ENCODE data around the gene ATP8A2. TPM values are rescaled to one million over a fixed set of nuclear protein-coding genes. Genes with fewer than 3 reads are reported as not detected.

The ATP8A2 gene
- total and polyA plus RNA-seq, 4 donors = 0.13 to 0.29 (median 0.24) TPM; not detected in 1

GRCh38 chr13:25377244-25377962 is 5.6 kb downstream of the ATP8A2 start:
- WGBS, 2 donors = 58 to 62% methylated on average over 7 of the region's 7 CpGs
- intact Hi-C loops (cut with DNase I) = loop anchor here in 1 of 2 donors (5.0 kb wide), 1 partner anchor 145 kb away; no protein-coding TSS in a partner anchor
- Histone ChIP-seq H3K36me3 (ENCODE audit: control insufficient read depth in 1 of 2, insufficient read depth in 2 of 2, low read length in 1 of 2) (no peaks in the 10 kb centered on the region), H3K27ac (ENCODE audit: low read depth in 1 of 2, low read length in 2 of 2) (no peak overlapping the region), H3K27me3 (ENCODE audit: control insufficient read depth in 1 of 2, insufficient read depth in 2 of 2, low read length in 1 of 2) (no peaks in the 10 kb centered on the region), H3K9me3 (ENCODE audit: control insufficient read depth, low read length) (no peaks in the 10 kb centered on the region), H3K4me3 (ENCODE audit: low read length in 2 of 2) (no peak overlapping the region), H3K4me1 (ENCODE audit: control insufficient read depth in 1 of 2, insufficient read depth in 2 of 2, low read length in 2 of 2) (no peaks in the 10 kb centered on the region)
- DNase-seq = no peak
- ATAC-seq (ENCODE audit: low FRiP score) = no peak

GRCh38 chr13:25378528-25378927 is 6.8 kb downstream of the ATP8A2 start:
- intact Hi-C loops (cut with DNase I) = loop anchor here in 1 of 2 donors (5.0 kb wide), 1 partner anchor 146 kb away; no protein-coding TSS in a partner anchor
- Histone ChIP-seq H3K27me3 (ENCODE audit: control insufficient read depth in 1 of 2, insufficient read depth in 2 of 2, low read length in 1 of 2) (no peaks in the 10 kb centered on the region), H3K9me3 (ENCODE audit: control insufficient read depth, low read length) (no peaks in the 10 kb centered on the region), H3K27ac (ENCODE audit: low read depth in 1 of 2, low read length in 2 of 2) (no peak overlapping the region), H3K4me1 (ENCODE audit: control insufficient read depth in 1 of 2, insufficient read depth in 2 of 2, low read length in 2 of 2) (no peaks in the 10 kb centered on the region), H3K4me3 (ENCODE audit: low read length in 2 of 2) (no peak overlapping the region), H3K36me3 (ENCODE audit: control insufficient read depth in 1 of 2, insufficient read depth in 2 of 2, low read length in 1 of 2) (no peaks in the 10 kb centered on the region)
- ATAC-seq (ENCODE audit: low FRiP score) (no peak), DNase-seq (no peak)
- 48 to 54% methylated on average over 5 of the region's 5 CpGs for WGBS, 2 donors

GRCh38 chr13:25379011-25379410 is 7.2 kb downstream of the ATP8A2 start:
- no peaks in the 10 kb centered on the region for H3K36me3 ChIP-seq (ENCODE audit: control insufficient read depth in 1 of 2, insufficient read depth in 2 of 2, low read length in 1 of 2)
- H3K27me3 ChIP-seq (ENCODE audit: control insufficient read depth in 1 of 2, insufficient read depth in 2 of 2, low read length in 1 of 2) = no peaks in the 10 kb centered on the region
- intact Hi-C loops (cut with DNase I) = loop anchor here in 1 of 2 donors (5.0 kb wide), 1 partner anchor 147 kb away; no protein-coding TSS in a partner anchor
- no peak overlapping the region for H3K27ac ChIP-seq (ENCODE audit: low read depth in 1 of 2, low read length in 2 of 2)
- H3K4me1 ChIP-seq (ENCODE audit: control insufficient read depth in 1 of 2, insufficient read depth in 2 of 2, low read length in 2 of 2) = no peaks in the 10 kb centered on the region
- 27 to 41% methylated on average over 1 of the region's 1 CpG for WGBS, 2 donors
- H3K4me3 ChIP-seq (ENCODE audit: low read length in 2 of 2) = no peak overlapping the region
- no peaks in the 10 kb centered on the region for H3K9me3 ChIP-seq (ENCODE audit: control insufficient read depth, low read length)
- DNase-seq (no peak), ATAC-seq (ENCODE audit: low FRiP score) (no peak)

- no peak overlapping the region for H3K4me3 ChIP-seq (ENCODE audit: low read length in 2 of 2)
- no peak for ATAC-seq (ENCODE audit: low FRiP score)
- no peak for DNase-seq
- 84 to 86% methylated on average over 4 of the region's 4 CpGs for WGBS, 2 donors
- no peaks in the 10 kb centered on the region for H3K4me1 ChIP-seq (ENCODE audit: control insufficient read depth in 1 of 2, insufficient read depth in 2 of 2, low read length in 2 of 2)
- H3K27me3 ChIP-seq (ENCODE audit: control insufficient read depth in 1 of 2, insufficient read depth in 2 of 2, low read length in 1 of 2) = no peaks in the 10 kb centered on the region
- intact Hi-C loops (cut with DNase I) = no loop called here
- no peak overlapping the region for H3K27ac ChIP-seq (ENCODE audit: low read depth in 1 of 2, low read length in 2 of 2)
- no peaks in the 10 kb centered on the region for H3K9me3 ChIP-seq (ENCODE audit: control insufficient read depth, low read length)
- no peaks in the 10 kb centered on the region for H3K36me3 ChIP-seq (ENCODE audit: control insufficient read depth in 1 of 2, insufficient read depth in 2 of 2, low read length in 1 of 2)
Measured at GRCh38 chr13:25380082-25380481, 8.3 kb downstream of the ATP8A2 start.

GRCh38 chr13:25380741-25381324 is 9.1 kb downstream of the ATP8A2 start:
- 70 to 75% methylated on average over 7 of the region's 7 CpGs for WGBS, 2 donors
- Histone ChIP-seq H3K4me1 (ENCODE audit: control insufficient read depth in 1 of 2, insufficient read depth in 2 of 2, low read length in 2 of 2) (no peaks in the 10 kb centered on the region), H3K36me3 (ENCODE audit: control insufficient read depth in 1 of 2, insufficient read depth in 2 of 2, low read length in 1 of 2) (no peaks in the 10 kb centered on the region), H3K27me3 (ENCODE audit: control insufficient read depth in 1 of 2, insufficient read depth in 2 of 2, low read length in 1 of 2) (no peaks in the 10 kb centered on the region), H3K9me3 (ENCODE audit: control insufficient read depth, low read length) (no peaks in the 10 kb centered on the region), H3K4me3 (ENCODE audit: low read length in 2 of 2) (no peak overlapping the region), H3K27ac (ENCODE audit: low read depth in 1 of 2, low read length in 2 of 2) (no peak overlapping the region)
- ATAC-seq (ENCODE audit: low FRiP score) (no peak), DNase-seq (no peak)
- intact Hi-C loops (cut with DNase I) = no loop called here

- H3K4me1 ChIP-seq (ENCODE audit: control insufficient read depth in 1 of 2, insufficient read depth in 2 of 2, low read length in 2 of 2) = no peaks in the 10 kb centered on the region
- DNase-seq (no peak), ATAC-seq (ENCODE audit: low FRiP score) (no peak)
- H3K36me3 ChIP-seq (ENCODE audit: control insufficient read depth in 1 of 2, insufficient read depth in 2 of 2, low read length in 1 of 2) = no peaks in the 10 kb centered on the region
- no peak overlapping the region for H3K27ac ChIP-seq (ENCODE audit: low read depth in 1 of 2, low read length in 2 of 2)
- 50 to 51% methylated on average over 4 of the region's 4 CpGs for WGBS, 2 donors
- intact Hi-C loops (cut with DNase I) = no loop called here
- H3K9me3 ChIP-seq (ENCODE audit: control insufficient read depth, low read length) = no peaks in the 10 kb centered on the region
- H3K4me3 ChIP-seq (ENCODE audit: low read length in 2 of 2) = no peak overlapping the region
- H3K27me3 ChIP-seq (ENCODE audit: control insufficient read depth in 1 of 2, insufficient read depth in 2 of 2, low read length in 1 of 2) = no peaks in the 10 kb centered on the region
Measured at GRCh38 chr13:25384758-25385410, 13.1 kb downstream of the ATP8A2 start.

GRCh38 chr13:25391932-25392331 is 20.2 kb downstream of the ATP8A2 start:
- intact Hi-C loops (cut with DNase I) = no loop called here
- 66 to 78% methylated on average over 4 of the region's 4 CpGs for WGBS, 2 donors
- no peak for ATAC-seq (ENCODE audit: low FRiP score)

GRCh38 chr13:25394402-25395060 is 22.8 kb downstream of the ATP8A2 start:
- H3K27me3 ChIP-seq (ENCODE audit: control insufficient read depth in 1 of 2, insufficient read depth in 2 of 2, low read length in 1 of 2) = no peaks in the 10 kb centered on the region
- no peak overlapping the region for H3K4me3 ChIP-seq (ENCODE audit: low read length in 2 of 2)
- WGBS, 2 donors = 80 to 93% methylated on average over 4 of the region's 4 CpGs
- ATAC-seq (ENCODE audit: low FRiP score) (no peak), DNase-seq (no peak)
- intact Hi-C loops (cut with DNase I) = no loop called here
- no peak overlapping the region for H3K27ac ChIP-seq (ENCODE audit: low read depth in 1 of 2, low read length in 2 of 2)
- H3K9me3 ChIP-seq (ENCODE audit: control insufficient read depth, low read length) = no peaks in the 10 kb centered on the region
- no peaks in the 10 kb centered on the region for H3K36me3 ChIP-seq (ENCODE audit: control insufficient read depth in 1 of 2, insufficient read depth in 2 of 2, low read length in 1 of 2)
- H3K4me1 ChIP-seq (ENCODE audit: control insufficient read depth in 1 of 2, insufficient read depth in 2 of 2, low read length in 2 of 2) = no peaks in the 10 kb centered on the region

More at GRCh38 chr13:25391932-25392331, 20.2 kb downstream of the ATP8A2 start:
- H3K27me3 ChIP-seq (ENCODE audit: control insufficient read depth in 1 of 2, insufficient read depth in 2 of 2, low read length in 1 of 2) = no peaks in the 10 kb centered on the region
- no peak overlapping the region for H3K4me3 ChIP-seq (ENCODE audit: low read length in 2 of 2)
- no peaks in the 10 kb centered on the region for H3K4me1 ChIP-seq (ENCODE audit: control insufficient read depth in 1 of 2, insufficient read depth in 2 of 2, low read length in 2 of 2)
- DNase-seq = no peak
- H3K27ac ChIP-seq (ENCODE audit: low read depth in 1 of 2, low read length in 2 of 2) = no peak overlapping the region
- H3K36me3 ChIP-seq (ENCODE audit: control insufficient read depth in 1 of 2, insufficient read depth in 2 of 2, low read length in 1 of 2) = no peaks in the 10 kb centered on the region
- H3K9me3 ChIP-seq (ENCODE audit: control insufficient read depth, low read length) = no peaks in the 10 kb centered on the region
